Measurements from ENCODE around the gene PBX1. TPM values are rescaled to one million over a fixed set of nuclear protein-coding genes. Genes with fewer than 3 reads are reported as not detected.

The PBX1 gene
- total RNA-seq, 1 donor from 2014 or later, result 4.8 TPM

DNA sequence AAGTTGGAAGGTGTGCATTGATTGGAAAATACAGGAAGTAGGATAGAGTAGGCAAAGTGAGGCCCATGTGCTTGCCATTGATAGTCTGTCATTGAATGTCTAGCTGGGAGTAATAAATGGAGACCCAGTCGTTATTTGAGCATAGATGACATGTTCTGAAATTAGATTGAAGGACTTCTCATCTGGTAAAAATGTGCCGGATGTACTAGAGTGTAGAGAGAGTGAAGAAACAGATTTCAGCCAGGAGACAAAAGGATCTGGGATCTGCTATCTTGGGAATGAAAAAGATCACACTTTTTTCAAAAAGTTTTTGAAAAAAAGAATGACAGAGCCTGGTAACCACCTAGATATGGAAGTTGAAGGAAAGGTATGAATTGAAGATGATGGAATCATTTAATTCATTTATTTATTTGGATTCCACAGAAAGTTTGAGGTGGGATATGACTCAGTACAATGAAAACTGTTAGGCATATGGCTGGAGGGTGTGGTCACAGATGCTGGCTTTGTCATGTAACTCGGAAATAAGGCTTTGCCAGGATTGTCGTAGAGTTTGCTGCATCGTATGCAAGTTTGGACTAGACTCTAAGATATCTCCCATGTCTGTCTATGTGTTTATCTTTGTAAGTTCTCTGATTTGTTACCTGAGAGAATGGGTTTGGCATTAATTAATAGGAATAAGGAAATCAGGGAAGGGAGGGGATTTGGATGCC, 137.1 kb downstream of the PBX1 start:
- no peak for DNase-seq (ENCODE audit: low read depth, low spot score)

- DNase-seq (ENCODE audit: low read depth, low spot score), result no peak
Measured at GRCh38 chr1:164699815-164700491, 141.0 kb downstream of the PBX1 start.

- no peak for DNase-seq (ENCODE audit: low read depth, low spot score)
Measured at GRCh38 chr1:164700683-164701082, 141.7 kb downstream of the PBX1 start.

GRCh38 chr1:164701189-164701761, 142.3 kb downstream of the PBX1 start:
- DNase-seq (ENCODE audit: low read depth, low spot score), result no peak

- DNase-seq (ENCODE audit: low read depth, low spot score), result no peak
Measured at GRCh38 chr1:164702216-164702615, 143.2 kb downstream of the PBX1 start.

DNA sequence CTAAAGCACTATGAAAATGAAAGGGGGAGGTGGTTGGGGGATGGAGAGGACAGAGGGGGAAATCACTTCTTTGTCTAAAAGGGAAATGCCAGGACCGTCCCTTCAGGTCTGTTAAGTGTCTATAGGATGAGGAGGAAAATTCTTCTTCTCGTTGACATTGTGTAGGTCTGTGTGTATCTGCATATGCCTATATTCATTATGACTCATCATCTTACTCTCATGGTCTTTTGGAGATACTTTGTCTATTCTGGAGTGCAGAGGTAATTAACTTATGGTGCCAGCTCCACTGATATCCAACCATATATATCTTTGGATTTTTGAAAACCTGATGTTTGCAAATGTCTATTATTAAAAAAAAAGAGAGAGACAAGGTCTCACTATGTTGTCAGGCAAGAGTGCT, 143.7 kb downstream of the PBX1 start:
- no peak for DNase-seq (ENCODE audit: low read depth, low spot score)

DNA sequence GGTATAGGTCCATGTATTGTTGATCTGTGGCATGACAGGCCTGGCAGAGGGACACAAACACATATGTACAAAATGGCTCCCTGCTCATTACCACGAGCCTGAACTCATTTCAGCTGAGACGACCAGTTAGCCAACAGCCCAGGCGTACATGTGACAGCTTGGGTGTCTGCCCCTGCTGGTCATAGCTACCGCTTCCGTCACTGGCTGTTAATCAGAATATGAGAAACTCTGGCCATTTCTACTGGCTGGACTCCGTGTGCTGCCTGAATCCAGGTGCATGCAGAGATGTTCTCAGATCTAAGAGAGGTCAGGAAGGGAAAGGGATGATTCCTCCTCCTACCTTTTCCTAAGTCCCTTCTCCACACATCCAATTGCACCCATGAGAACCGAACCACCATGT, 144.5 kb downstream of the PBX1 start:
- DNase-seq (ENCODE audit: low read depth, low spot score), result no peak

DNA sequence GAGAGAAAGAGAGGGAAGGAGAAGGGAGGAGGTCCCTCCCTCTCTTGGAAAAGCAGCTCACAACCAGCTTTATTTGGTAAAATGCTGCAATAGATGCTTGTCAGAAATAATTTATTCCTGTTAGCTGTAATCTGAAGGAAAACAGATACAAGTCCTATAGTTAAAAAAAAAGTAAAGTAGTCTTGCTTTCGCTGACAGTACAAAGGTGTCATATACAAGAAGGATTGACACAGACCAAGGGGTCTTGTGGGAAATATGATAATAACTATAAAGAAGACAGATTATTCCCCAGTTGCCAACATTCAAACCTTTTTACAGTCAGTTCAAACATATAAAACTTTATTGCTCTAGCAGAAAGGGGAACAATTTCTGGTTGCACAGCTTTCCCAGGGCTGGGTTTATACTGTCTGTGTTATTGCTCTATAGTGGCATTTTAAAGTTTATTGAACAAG, 145.0 kb downstream of the PBX1 start:
- no peak for DNase-seq (ENCODE audit: low read depth, low spot score)

DNA sequence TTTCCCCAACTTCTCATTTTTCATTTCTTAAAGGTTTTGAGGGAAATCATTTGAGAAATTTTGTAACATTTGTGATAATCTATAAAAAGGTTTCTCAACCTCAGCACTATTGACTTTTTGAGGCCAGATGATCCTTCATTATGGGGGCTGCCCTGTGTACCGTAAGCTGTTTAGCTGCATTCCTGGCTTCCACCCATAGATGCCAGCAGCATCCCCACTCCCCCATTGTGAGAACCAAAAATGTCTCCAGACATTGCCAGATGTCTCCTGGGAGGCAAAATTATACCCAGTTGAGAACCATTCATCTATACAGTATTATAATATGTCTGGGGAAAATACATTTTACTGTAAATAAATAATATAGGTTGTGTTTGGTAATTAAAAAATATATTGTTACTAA, 146.0 kb downstream of the PBX1 start:
- no peak for DNase-seq (ENCODE audit: low read depth, low spot score)

- no peak for DNase-seq (ENCODE audit: low read depth, low spot score)
Measured at GRCh38 chr1:164706606-164706987, 147.6 kb downstream of the PBX1 start.

DNA sequence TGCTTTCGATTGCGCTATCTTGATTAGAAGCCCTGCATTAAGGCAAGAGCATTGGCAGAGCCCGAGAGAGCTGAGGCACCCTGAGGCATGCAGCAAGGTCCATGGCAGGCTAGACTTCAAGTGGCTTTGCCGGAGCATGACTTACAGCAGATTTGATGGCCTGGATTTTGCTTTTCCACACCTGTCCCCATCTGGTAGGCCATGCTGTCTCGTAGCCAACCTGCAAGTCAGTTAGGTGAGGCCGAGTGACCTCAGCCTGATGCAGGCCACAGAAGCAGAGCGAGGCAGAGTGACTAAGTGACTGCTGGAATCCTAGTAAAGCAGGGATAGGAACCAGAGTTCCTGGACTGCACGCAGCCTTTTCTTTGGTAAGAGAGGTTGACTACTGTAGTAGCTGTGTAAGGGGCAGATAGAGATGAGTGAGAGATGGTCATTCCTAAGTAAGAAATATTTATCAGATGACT, 148.9 kb downstream of the PBX1 start:
- no peak for DNase-seq (ENCODE audit: low read depth, low spot score)

GRCh38 chr1:164708596-164708995, 149.6 kb downstream of the PBX1 start:
- DNase-seq (ENCODE audit: low read depth, low spot score), result no peak

DNA sequence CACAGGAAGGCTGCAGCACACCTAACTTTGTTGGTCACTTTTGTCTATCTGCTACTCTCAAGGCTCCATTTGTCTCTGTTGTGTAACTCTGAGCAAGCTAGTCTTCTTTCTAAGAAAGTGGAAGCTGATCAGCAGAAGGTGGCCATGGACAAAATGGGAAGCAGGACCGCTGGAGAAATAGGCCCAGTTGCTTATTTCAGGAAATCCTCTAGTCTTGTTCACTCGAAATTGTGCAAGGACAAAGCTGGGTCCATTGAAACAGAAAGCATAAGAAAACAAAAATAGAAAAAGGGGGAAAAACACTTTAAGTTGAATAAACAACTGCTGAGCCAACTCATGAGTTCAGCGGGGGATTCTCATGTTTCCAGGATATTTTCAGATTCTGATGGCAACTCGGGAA, 150.1 kb downstream of the PBX1 start:
- DNase-seq (ENCODE audit: low read depth, low spot score), result no peak

GRCh38 chr1:164709541-164710278, 150.7 kb downstream of the PBX1 start:
- DNase-seq (ENCODE audit: low read depth, low spot score), result no peak

- DNase-seq (ENCODE audit: low read depth, low spot score), result peak; percentile 93
Measured at GRCh38 chr1:164712131-164713036, 153.4 kb downstream of the PBX1 start.

DNA sequence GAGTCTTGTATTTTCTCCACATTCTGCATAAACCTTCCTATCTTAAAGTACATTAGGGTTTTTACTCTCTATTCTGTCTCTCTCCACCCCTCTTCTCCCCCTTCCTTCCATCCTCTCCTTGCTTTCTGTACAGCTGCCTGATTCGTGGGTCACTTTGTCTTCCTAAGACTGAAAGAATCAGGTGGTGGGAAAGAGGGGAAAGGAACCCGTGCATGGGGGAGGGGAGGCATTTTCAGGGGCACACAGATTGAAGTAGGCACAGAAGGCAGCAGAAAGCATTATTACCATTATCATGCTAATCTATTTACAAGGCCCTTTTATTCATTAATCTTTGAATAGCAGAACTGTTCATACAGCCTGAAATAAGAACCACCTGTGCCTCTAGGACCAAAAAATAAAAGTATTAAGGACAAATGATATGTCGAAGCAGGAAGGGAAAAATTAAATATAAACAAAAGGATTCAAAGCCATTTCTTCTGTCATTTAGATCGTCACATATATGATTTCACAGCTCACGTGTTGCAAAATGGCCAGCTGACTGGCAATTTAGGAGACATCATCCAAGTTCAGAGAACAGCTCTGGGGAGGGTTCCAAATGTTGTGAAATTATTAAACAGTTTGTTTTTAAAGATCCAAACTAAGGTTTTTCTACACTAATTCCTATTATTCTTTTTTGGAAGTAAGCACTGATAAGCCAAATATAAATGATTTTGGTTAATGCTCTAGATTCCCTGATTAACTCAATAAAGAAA, 154.6 kb downstream of the PBX1 start:
- DNase-seq (ENCODE audit: low read depth, low spot score), result no peak

DNA sequence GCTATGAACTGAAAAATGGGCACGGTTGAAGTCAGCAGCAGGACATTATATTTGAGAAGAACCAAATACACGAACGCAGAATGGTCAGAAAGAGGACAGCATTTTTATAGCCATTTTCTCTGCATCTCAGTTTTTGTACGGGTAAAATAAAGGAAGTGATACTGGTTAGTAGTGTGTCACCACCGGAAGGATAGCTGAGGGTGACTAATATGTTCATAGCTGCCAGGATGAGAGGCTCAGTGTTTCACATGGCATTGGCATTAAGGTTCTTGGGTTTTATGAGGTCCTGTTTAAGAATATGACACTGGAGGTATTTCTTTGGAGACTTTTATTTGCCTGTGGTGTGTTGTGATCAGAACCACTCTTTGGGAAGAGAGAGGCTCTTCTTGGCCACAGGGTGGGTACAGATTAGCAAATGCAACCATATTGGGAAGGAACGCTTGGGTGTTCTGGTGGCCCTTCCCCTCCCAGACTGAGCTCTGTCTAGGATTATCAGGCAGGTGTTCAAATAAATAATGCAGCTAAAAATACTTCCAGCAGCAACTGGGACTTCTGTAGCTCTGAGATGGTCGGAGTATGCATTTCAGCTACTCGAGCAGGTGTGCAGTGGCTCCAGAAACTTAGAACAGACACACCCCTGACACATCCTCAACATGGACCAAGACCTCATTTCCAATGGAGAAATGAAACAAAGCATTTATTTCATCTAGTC, 158.2 kb downstream of the PBX1 start:
- DNase-seq (ENCODE audit: low read depth, low spot score), result no peak

DNA sequence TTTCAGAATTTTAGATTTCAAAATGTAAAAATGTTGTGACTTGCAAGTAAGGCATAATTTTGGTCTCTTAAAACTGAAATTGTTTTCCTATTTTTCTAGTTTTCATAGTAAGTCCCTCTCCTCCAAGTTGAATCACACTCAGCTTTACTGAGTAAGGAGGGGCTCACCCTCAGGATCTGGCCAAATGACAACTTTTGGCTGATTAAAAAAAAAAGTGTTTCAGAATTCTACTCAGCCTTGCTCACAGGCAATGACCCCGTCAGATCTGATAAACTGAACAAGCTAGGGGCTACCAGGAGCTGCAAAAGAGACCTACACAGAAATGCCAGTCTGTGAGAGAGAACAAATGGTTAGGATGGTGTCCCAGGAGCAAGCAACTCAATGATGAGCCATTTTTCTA, 159.8 kb downstream of the PBX1 start:
- DNase-seq (ENCODE audit: low read depth, low spot score), result no peak

DNA sequence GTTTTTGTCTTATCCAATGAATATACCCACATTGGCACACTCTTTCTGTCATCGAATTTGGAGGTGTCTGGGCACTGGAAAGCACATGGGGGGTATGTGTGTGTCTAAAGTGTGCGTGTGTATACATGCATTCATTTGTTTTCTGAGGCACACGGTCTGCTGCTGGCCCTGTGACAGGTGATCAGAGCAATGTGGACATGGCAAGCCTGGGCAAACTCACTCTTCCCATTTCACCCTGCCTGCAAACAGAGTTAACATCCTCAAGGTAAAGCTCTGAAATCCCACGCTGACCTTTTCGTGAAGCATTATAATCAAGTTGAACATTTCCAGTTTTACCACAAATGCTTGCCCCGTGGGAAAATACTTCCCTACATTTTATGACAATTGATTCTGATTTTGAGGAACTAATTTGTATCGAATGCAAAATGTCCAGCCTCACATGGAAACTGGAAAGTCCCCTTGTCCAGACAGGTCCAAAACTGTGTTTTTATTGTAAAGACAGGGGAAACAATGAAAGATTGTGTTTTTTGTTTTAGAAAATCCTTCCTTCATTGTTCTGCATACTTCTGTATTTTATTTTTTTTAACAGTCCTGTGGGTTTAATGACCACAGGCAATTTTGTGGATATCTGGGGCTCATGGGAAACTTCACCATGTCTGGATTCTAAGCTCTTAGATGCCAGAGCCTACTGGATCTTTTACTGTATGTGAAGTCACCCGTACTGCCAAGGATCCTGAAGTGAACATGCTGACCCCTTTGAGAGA, 160.9 kb downstream of the PBX1 start:
- DNase-seq (ENCODE audit: low read depth, low spot score), result no peak

Measured in pulmonary artery endothelial cell (primary cell).